K562 (cell line): Measurements from ENCODE around the gene DRC1. TPM values are rescaled to one million over a fixed set of nuclear protein-coding genes. Genes with fewer than 3 reads are reported as not detected.

Source experiments
- ADNP ChIP-seq: fragments of 200-800 bp; sonication (Bioruptor generic); IDR thresholded peaks from 2 replicates; pipeline ENCODE4 v1.6.1; 2016; ENCODE audit warnings: missing genetic modification characterization, missing compliant biosample characterization
- BRF1 ChIP-seq: IDR thresholded peaks from 3 replicates; pipeline ENCODE4 v1.6.1; 2011; ENCODE audit warnings: borderline replicate concordance, mild to moderate bottlenecking; ENCODE audit not compliant: insufficient read length; ENCODE audit errors: extremely low read depth
- GTF2A2 ChIP-seq: IDR thresholded peaks from 2 replicates; pipeline ENCODE4 v1.6.1; 2016; ENCODE audit warnings: mild to moderate bottlenecking, missing genetic modification characterization, missing compliant biosample characterization
- KHSRP ChIP-seq: fragments of 450-650 bp; IDR thresholded peaks from 2 replicates; pipeline ENCODE4 v1.6.1; 2017
- MCM5 ChIP-seq: fragments of 450-650 bp; IDR thresholded peaks from 2 replicates; pipeline ENCODE4 v1.6.1; 2016; ENCODE audit warnings: low read depth
- MYC ChIP-seq, 2 experiments: fragments of 250-450 bp in 1 of 2; sonication (Bioruptor Pico) in 1 of 2; IDR thresholded peaks; 2 replicates each; pipeline versions ENCODE4 v1.5.1 to v1.6.1; 2012 to 2021; ENCODE audit warnings: low read depth in 2 of 2, borderline replicate concordance in 1 of 2, improper control_type of control experiment in 1 of 2, low read length in 1 of 2, mild to moderate bottlenecking in 1 of 2, moderate library complexity in 1 of 2
- POLR2A ChIP-seq: fragments of 450-650 bp; conservative IDR thresholded peaks from 2 replicates; pipeline ENCODE4 v1.6.1; 2016
- POU5F1 ChIP-seq: fragments of 150-350 bp; IDR thresholded peaks from 2 replicates; pipeline ENCODE4 v1.6.1; 2014; ENCODE audit warnings: borderline replicate concordance, low read length, low read depth, mild to moderate bottlenecking; ENCODE audit not compliant: partially characterized antibody
- RBM17 ChIP-seq: fragments of 200-400 bp; formaldehyde crosslinking; IDR thresholded peaks from 2 replicates; pipeline ENCODE4 v1.6.1; 2017; ENCODE audit warnings: low read depth, mild to moderate bottlenecking, low read length, borderline replicate concordance
- RCOR1 ChIP-seq, 2 experiments: IDR thresholded peaks; 2 replicates each; pipeline ENCODE4 v1.6.1; 2012; ENCODE audit warnings: low read depth in 2 of 2, low read length in 2 of 2, borderline replicate concordance in 1 of 2, improper control_type of control experiment in 1 of 2
- RNF2 ChIP-seq: sonication (generic); IDR thresholded peaks from 2 replicates; pipeline ENCODE4 v1.6.1; 2016
- SRF ChIP-seq, 2 experiments: fragments of 250-450, 450-650 bp in 1 of 2; sonication (Bioruptor Pico) in 1 of 2; sonication (generic) in 1 of 2; formaldehyde crosslinking; IDR thresholded peaks; 2 replicates each; pipeline versions ENCODE4 v1.5.0 to v1.5.1; 2020 to 2022; ENCODE audit warnings: mild to moderate bottlenecking in 1 of 2, missing genetic modification reagents in 1 of 2
- TAL1 ChIP-seq: fragments of 450-650 bp; IDR thresholded peaks from 2 replicates; pipeline ENCODE4 v1.6.1; 2016; ENCODE audit warnings: mild to moderate bottlenecking
- TBL1XR1 ChIP-seq, 2 experiments: IDR thresholded peaks; 2 replicates each; pipeline ENCODE4 v1.6.1; 2012; ENCODE audit warnings: improper control_type of control experiment in 2 of 2, low read length in 2 of 2, mild to moderate bottlenecking in 1 of 2
- TEAD2 ChIP-seq: fragments of 450-650 bp; IDR thresholded peaks from 2 replicates; pipeline ENCODE4 v1.6.1; 2016; ENCODE audit warnings: missing genetic modification characterization, control low read depth, missing compliant biosample characterization
- ZBTB40 ChIP-seq, 2 experiments: fragments of 450-650 bp in 1 of 2; sonication (generic) in 1 of 2; formaldehyde crosslinking in 1 of 2; IDR thresholded peaks; 2 replicates each; pipeline versions ENCODE4 v1.7.1 to v1.9.0; 2016 to 2022; ENCODE audit warnings: inconsistent platforms in 1 of 2, mild to moderate bottlenecking in 1 of 2, missing genetic modification reagents in 1 of 2
- ZNF217 ChIP-seq: sonication (generic); formaldehyde crosslinking; IDR thresholded peaks from 2 replicates; pipeline ENCODE4 v1.8.0; 2022; ENCODE audit warnings: mild to moderate bottlenecking, missing genetic modification reagents
- ZNF224 ChIP-seq: sonication (generic); formaldehyde crosslinking; IDR thresholded peaks from 2 replicates; pipeline ENCODE4 v1.8.0; 2022; ENCODE audit warnings: mild to moderate bottlenecking, missing genetic modification reagents
- ZNF239 ChIP-seq: fragments of 250-450 bp; sonication (Bioruptor Pico); IDR thresholded peaks from 2 replicates; pipeline ENCODE4 v1.4.0; 2020; ENCODE audit warnings: mild to moderate bottlenecking
- ZNF408 ChIP-seq: fragments of 250-450 bp; sonication (Bioruptor Pico); IDR thresholded peaks from 2 replicates; pipeline ENCODE4 v1.4.0; 2020; ENCODE audit warnings: low read depth, mild to moderate bottlenecking, moderate library complexity
- ZNF57 ChIP-seq: fragments of 450-650 bp; formaldehyde crosslinking; IDR thresholded peaks from 2 replicates; pipeline ENCODE4 v1.4.0; 2020; ENCODE audit warnings: mild to moderate bottlenecking, moderate library complexity
- ZNF695 ChIP-seq: fragments of 450-650 bp; formaldehyde crosslinking; IDR thresholded peaks from 2 replicates; pipeline ENCODE4 v1.4.0; 2020; ENCODE audit warnings: mild to moderate bottlenecking, moderate library complexity
- polyA plus RNA-seq, 8 experiments: library from polyadenylated mRNA; depleted of rRNA in 4 of 8; stranded (reverse) in 5 of 8; unstranded in 3 of 8; fragments of >200 nt; fragmentation: Nextera tagmentation in 2 of 8; fragmentation: Illumina TruSeq in 1 of 8; extraction: Ambion mirVana in 2 of 8; extraction: Trizol in 1 of 8; gene quantifications; 2 replicates each; pipeline versions ENCODE4 v1.2.1 to v1.2.3, GENCODE V29; 2011 to 2014; ENCODE audit warnings: inconsistent platforms in 1 of 8, missing spikeins in 1 of 8
- total RNA-seq, 7 experiments: library from RNA; depleted of rRNA in 6 of 7; stranded (reverse); fragments of >200 nt in 6 of 7; fragmentation: Illumina TruSeq in 2 of 7; extraction: Trizol in 2 of 7; gene quantifications; 2 replicates each; pipeline versions ENCODE4 v1.2.1 to v1.2.3, GENCODE V29; 2011 to 2021; ENCODE audit warnings: low replicate concordance in 1 of 7

DRC1 gene
- total and polyA plus RNA-seq, 9 of the 15 experiments (the other 6 are each of a cell fraction or from before 2014, with no cell fraction given), result 0.07 to 0.10 TPM; not detected in 7

- TF ChIP-seq SRF (CRISPR knock-in tag; IDR thresholded peaks at IDR 0.05) (no peak), POU5F1 (no peak), TBL1XR1 (IDR thresholded peaks at IDR 0.05; ENCODE audit: low read length in 2 of 2) (no peak), RBM17 (no peak), ZNF224 (CRISPR knock-in tag) (no peak), KHSRP (0 out of 2 replicates have a peak, but pooled peaks have one; percentile 16), ZNF695 (CRISPR knock-in tag) (0 out of 2 replicates have a peak, but pooled peaks have one; percentile 29), ZBTB40 (IDR thresholded peaks at IDR 0.05) (peak; percentile 39; the same call in 1 of the 2 replicates), ZBTB40 (CRISPR knock-in tag; IDR thresholded peaks at IDR 0.05) (no peak), ZNF239 (CRISPR knock-in tag) (0 out of 2 replicates have a peak, but pooled peaks have one; percentile 16), GTF2A2 (0 out of 2 replicates have a peak, but pooled peaks have one; percentile 18), RNF2 (no peak), RCOR1 (IDR thresholded peaks at IDR 0.05; ENCODE audit: borderline replicate concordance in 1 of 2, low read depth in 2 of 2, low read length in 2 of 2) (no peak), ZNF57 (CRISPR knock-in tag) (no peak), POLR2A (no peak), MYC (IDR thresholded peaks at IDR 0.05; ENCODE audit: low read depth, low read length) (no peak), MYC (CRISPR knock-in tag; IDR thresholded peaks at IDR 0.05; ENCODE audit: borderline replicate concordance, low read depth) (no peak), TEAD2 (0 out of 2 replicates have a peak, but pooled peaks have one; percentile 58), ZNF217 (CRISPR knock-in tag) (no peak), TAL1 (no peak; the same call in 1 of the 2 replicates), ZNF408 (CRISPR knock-in tag) (no peak), BRF1 (no peak), MCM5 (no peak), ADNP (tag) (no peak)
These were observed 9.1 kb downstream of the DRC1 start (continued) for GRCh38 chr2:26410764-26411243.
